ENCODE results near the gene ISL1.

Gene ISL1

DNA sequence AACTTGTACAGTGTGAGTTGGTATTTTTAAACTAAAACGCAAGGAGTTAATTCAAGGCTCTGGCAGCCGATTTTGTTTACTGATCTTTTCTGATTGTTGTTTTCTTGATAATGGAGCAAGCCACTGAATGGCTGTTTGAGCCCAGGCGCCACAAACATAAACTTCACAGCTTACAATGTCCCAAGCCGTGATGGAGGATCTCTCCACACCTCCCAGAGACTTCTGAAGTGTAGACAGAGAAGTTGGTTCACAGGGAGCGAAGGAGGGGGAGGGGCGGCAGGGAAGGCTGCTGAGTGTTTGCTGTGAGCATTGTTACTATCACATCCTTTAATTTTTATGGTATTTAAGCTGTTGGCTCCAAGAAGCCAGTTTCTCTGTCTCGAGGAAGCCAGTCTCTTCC, 14.7 kb downstream of the ISL1 start:
- ChIA-PET CTCF (no interaction called here), POLR2A (no interaction called here)
- TF ChIP-seq, protein P1, sequence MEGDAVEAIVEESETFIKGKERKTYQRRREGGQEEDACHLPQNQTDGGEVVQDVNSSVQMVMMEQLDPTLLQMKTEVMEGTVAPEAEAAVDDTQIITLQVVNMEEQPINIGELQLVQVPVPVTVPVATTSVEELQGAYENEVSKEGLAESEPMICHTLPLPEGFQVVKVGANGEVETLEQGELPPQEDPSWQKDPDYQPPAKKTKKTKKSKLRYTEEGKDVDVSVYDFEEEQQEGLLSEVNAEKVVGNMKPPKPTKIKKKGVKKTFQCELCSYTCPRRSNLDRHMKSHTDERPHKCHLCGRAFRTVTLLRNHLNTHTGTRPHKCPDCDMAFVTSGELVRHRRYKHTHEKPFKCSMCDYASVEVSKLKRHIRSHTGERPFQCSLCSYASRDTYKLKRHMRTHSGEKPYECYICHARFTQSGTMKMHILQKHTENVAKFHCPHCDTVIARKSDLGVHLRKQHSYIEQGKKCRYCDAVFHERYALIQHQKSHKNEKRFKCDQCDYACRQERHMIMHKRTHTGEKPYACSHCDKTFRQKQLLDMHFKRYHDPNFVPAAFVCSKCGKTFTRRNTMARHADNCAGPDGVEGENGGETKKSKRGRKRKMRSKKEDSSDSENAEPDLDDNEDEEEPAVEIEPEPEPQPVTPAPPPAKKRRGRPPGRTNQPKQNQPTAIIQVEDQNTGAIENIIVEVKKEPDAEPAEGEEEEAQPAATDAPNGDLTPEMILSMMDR (IDR thresholded peaks at IDR 0.05; ENCODE audit: insufficient read depth, low read length, missing control alignments), result no peak
- no peak overlapping the region for H3K4me3 ChIP-seq (ENCODE audit: low read depth, low read length)
- DNase-seq (ENCODE audit: low read depth, low spot score), result no peak

DNA sequence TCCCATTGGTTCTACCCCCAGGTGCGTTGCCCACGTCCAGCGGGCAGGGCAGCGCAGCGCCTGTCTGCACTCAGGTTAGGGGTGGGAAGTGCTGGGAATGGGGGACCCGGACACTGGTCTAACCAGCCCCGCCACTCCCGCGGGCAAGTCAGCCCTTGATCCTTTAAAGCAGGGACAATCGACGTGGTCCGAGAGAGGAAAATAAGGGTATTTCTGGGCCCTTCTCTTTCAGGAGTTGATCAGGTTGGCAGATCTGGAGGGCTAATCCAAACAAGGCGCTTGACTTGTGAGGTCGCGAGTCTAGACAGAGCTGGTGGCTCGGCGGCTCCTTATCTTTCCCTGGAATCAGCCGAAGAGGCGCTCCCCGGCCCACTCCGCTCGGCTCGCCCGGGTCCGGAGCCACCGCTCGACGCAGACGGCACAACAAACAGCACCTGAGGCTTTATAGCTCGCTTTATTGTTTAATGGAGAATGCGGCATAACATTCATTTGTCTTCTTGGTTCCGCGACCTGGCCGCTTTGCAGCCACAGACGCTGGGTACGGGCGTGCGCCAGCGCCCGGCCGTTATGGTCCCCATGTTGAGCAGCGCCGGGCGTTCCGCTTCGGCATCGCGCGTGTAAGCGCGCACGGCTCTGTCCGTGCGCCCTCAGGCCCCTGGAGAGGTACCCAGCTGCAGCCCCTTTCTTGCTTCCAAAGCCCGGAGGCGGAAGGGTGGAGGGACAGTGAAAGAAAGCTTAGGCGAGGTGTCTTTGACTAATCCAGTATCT, 15.8 kb downstream of the ISL1 start:
- TF ChIP-seq, protein P1 (IDR thresholded peaks at IDR 0.05; ENCODE audit: insufficient read depth, low read length, missing control alignments), result no peak
- no peak for DNase-seq (ENCODE audit: low read depth, low spot score)
- CTCF ChIA-PET, result no interaction called here
- POLR2A ChIA-PET, result no interaction called here
- H3K4me3 ChIP-seq (ENCODE audit: low read depth, low read length), result no peak overlapping the region

DNA sequence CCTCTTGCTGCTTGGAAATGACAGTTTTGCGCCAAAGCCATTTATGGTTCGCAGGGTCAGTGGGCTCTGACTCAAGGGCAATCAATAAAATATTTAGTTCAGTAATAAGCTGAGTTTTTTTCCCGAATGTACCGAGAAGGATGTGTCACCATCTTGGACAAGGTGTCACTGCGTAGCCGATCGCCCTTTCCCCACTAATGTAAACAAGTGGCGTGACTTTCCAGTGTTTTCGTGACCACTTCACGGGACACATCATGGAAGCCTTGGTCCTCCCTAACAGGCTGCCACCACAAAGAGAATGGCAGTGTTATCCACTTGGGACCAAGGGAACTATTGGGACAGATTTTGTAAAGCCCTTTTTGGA, 16.4 kb downstream of the ISL1 start:
- DNase-seq (ENCODE audit: low read depth, low spot score), result no peak
- CTCF ChIA-PET, result no interaction called here
- POLR2A ChIA-PET, result no interaction called here
- no peak overlapping the region for H3K4me3 ChIP-seq (ENCODE audit: low read depth, low read length)
- TF ChIP-seq, protein P1 (IDR thresholded peaks at IDR 0.05; ENCODE audit: insufficient read depth, low read length, missing control alignments), result no peak

DNA sequence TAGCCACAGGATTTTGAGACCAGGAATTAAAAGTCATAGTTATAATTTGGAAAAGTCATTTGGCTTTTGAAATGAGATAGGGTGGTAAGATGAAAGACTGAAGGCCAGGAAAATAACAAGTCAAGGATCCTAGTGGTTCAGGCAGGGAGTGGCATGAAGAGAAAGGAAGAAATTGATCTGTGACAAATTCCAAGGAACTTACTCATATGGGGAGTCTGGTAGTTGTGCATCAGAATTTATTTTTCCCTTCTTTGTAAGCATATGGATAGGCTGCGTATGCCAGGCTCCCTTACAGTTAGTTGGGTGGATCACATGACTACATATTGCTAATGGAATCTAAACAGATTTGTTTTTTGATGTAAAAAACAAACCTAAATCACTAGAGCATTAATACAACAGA, 21.0 kb downstream of the ISL1 start:
- no peak overlapping the region for H3K4me3 ChIP-seq (ENCODE audit: low read depth, low read length)
- POLR2A ChIA-PET, result no interaction called here
- CTCF ChIA-PET, result no interaction called here
- no peak for DNase-seq (ENCODE audit: low read depth, low spot score)
- TF ChIP-seq, protein P1 (IDR thresholded peaks at IDR 0.05; ENCODE audit: insufficient read depth, low read length, missing control alignments), result no peak

DNA sequence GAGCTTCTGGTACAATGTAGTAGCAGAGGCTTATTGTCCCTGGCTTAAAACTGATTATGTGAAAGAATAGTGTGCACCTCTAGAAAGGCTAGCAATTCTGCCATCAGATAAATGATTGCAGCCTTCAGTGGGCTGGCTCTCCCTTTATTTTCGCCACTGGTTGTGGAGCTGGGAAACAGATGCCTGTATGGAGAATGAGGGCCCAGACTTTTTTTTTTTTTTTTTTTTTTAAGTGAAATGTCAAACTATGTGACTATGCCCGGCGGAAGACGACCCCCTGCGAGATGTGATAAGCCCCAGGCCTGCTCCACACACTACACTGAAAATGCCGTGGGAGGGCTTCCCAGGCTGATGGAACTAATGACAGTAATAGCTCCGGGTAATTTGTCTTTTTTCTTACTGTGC, 28.7 kb downstream of the ISL1 start:
- TF ChIP-seq, protein P1 (IDR thresholded peaks at IDR 0.05; ENCODE audit: insufficient read depth, low read length, missing control alignments), result no peak
- DNase-seq (ENCODE audit: low read depth, low spot score), result no peak
- H3K4me3 ChIP-seq (ENCODE audit: low read depth, low read length), result no peak overlapping the region
- CTCF ChIA-PET, result no interaction called here
- POLR2A ChIA-PET, result no interaction called here

DNA sequence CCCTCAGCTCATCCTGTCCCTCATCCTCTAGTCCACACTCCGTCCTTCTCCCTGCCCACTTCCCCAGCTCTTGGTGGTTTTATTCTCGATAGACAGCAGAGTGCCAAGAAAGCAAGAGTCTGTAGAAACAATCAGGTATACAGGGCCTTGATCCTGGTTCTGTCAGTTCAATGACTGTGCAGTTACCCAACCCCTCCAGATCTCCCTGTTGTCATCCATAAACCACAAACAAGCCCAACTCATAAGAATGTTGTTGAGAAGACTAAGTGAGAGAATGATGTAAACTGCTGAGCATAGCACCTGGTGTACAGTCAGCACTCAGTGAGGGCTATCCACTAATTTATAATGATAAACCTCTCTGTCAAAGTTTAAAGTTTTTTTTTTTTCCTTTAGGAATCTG, 31.3 kb downstream of the ISL1 start:
- ChIA-PET CTCF (no interaction called here), POLR2A (no interaction called here)
- TF ChIP-seq, protein P1 (IDR thresholded peaks at IDR 0.05; ENCODE audit: insufficient read depth, low read length, missing control alignments), result no peak
- H3K4me3 ChIP-seq (ENCODE audit: low read depth, low read length), result no peak overlapping the region
- DNase-seq (ENCODE audit: low read depth, low spot score), result no peak
